ENCODE data around the gene POMT2.

The POMT2 gene

DNA sequence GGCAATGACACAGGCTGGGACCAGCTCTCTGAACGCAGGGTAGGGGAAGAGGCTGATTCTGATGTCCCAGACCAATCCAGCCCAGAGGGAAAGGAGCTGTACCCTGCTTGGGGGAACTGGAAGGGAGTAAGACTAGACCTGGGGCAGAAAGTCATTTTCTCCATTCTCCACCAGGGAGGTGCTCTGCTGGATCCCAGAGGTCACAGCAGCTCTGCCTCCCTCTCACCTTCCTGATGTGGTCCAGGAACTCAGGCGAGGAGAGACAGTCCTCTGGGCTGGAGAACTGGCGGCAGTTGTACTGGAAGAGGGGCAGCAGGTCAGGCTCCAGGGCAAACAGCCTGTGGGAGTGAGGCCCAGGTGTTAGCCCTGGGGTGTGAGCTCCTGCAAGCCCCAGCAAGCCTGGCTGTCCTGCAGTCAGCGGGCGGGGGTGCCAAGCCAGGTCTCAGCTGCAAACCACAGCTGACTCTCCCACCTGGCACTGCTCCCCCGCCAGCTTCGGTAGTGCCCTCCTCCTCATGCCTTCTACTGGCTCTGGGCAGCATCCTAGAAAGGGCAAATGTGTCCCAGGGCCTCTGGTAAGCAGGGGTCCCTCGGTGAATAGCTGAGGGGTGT, 51.6 kb downstream of the POMT2 start:
- peaks cover 12% of the 10 kb centered on the region for H3K4me1 Mint-ChIP-seq
- peaks cover 4 to 7% of the 10 kb centered on the region in 2 donors for H3K9me3 Mint-ChIP-seq
- peaks cover 72% of the 10 kb centered on the region for H3K27me3 Mint-ChIP-seq
- no peak for DNase-seq
- no peak overlapping the region for H3K4me3 Mint-ChIP-seq
- no peak overlapping the region for H3K27ac Mint-ChIP-seq
- ATAC-seq = no peak

DNA sequence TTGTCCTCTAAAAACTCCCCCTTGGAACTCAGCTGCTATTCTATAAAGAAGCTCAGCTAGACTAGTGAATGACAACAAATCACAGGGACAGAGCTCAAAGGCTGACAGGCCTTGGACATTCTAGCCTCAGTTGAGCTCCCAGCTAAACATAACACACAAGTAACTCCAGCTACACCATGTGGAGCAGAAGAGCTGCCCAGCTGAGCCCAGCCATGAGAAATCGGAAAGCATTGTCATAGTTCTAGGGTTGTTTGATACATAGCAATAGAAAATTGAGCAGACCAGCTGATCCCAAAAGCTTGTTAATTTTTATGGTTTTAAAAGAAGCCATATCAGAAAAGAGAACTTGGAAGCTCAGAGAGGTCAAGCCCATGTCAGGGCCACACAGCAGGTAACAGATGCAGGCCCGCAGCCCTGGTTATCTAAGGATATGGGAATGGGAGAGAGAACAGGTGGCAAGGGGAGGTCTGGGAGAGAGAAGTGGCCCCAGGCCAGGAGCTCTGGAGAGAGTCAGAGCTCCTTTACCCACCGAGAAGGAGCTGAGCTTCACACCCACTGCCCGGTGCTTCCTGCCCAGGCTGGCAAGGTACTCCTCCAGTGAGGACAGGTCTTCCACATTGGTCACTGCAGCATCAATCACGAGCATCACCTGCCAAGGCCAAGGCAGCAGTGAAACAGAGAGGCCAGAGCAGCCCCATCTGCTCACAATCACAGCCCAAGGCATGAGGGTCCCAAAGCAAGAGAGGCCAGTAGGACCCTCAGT, 52.6 kb downstream of the POMT2 start:
- Mint-ChIP-seq H3K4me1 (peaks cover 12% of the 10 kb centered on the region), H3K27ac (no peak overlapping the region), H3K27me3 (peaks cover 68% of the 10 kb centered on the region), H3K9me3 (peaks cover 4 to 7% of the 10 kb centered on the region in 2 donors), H3K4me3 (no peak overlapping the region)
- no peak for ATAC-seq
- DNase-seq = no peak

DNA sequence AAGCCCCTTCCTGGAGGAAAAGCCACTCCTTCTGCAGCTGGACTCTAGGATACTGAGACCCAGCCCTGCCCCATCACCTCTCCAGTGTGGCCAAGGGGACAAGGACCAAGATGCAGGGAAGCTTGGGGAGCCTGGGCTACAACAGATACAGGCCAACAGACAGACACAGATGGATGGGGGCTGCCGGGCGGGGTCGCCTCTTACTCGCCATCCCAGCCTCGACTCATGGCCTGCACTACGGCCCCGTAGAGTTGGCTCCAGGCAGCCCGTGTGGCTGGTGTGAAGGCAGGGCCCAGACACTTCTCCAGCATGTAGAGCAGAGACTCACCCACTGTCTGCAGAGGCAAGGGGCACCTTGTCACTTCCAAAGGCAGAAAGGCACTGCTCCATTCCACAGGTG, 54.3 kb downstream of the POMT2 start:
- Mint-ChIP-seq H3K4me3 (no peak overlapping the region), H3K4me1 (peaks cover 11% of the 10 kb centered on the region), H3K9me3 (peaks cover 4 to 7% of the 10 kb centered on the region in 2 donors), H3K27me3 (peaks cover 61% of the 10 kb centered on the region), H3K27ac (no peak overlapping the region)
- DNase-seq (no peak), ATAC-seq (no peak)

DNA sequence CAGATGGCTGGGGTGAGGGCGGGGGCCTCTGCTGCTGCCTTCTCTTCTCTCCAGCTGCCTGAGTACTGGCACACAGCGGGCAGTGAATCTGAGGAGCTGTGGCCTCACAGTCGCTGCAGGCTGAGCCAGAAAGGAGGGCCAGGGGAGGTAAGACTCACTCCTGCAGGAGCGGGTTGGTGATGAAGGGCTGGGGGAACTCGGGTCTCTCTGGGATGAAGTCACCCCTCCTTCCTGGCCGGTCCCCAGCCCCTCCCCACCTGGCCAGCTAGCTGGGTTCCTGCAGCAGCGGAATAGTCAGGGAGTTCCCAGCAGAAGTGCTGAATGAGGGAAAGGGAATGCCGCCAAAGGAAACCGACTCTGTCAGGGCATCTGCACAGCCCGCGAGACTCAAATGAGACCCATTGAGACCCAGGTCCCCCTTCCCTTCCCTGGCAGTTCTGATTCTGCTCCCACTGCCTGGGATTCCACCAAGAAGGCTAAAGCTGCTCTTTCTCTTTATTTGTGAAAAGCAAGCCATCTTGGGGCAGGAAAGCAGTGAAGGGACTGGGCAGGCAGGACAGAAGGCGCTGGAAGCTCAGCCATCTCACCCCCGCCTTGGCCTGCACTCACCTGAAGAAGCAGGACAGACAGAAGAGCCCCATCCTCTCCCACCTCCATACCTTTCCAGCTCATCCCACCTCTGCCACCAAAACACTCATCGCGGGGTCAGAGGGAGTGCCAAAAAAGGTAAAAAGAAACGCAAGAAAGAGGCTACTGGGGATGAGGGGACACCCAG, 54.9 kb downstream of the POMT2 start:
- Mint-ChIP-seq H3K27me3 (peaks cover 61% of the 10 kb centered on the region), H3K27ac (no peak overlapping the region), H3K4me3 (no peak overlapping the region), H3K4me1 (peaks cover 8% of the 10 kb centered on the region), H3K9me3 (peaks cover 4 to 7% of the 10 kb centered on the region in 2 donors)
- no peak for ATAC-seq
- no peak for DNase-seq

DNA sequence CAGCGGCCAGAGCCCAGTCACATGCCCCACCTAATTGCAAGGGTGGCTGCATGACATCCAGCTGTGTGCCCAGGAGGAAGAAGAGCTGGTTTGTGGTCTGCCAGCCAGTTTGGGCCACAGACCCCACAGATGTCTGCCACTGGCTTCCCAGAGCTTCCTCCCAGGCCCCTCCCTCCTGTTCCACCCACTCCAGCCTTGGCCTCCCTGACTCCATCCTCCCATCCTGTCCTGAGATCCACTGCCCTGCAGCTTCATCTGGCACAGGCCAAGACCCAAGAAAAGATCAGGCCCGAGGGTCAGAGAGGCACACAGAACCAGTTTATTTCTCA, 55.5 kb downstream of the POMT2 start:
- Mint-ChIP-seq H3K9me3 (peaks cover 4 to 7% of the 10 kb centered on the region in 2 donors), H3K27ac (no peak overlapping the region), H3K4me1 (peaks cover 5% of the 10 kb centered on the region), H3K4me3 (no peak overlapping the region), H3K27me3 (peaks cover 56% of the 10 kb centered on the region)
- no peak for DNase-seq
- ATAC-seq = no peak

DNA sequence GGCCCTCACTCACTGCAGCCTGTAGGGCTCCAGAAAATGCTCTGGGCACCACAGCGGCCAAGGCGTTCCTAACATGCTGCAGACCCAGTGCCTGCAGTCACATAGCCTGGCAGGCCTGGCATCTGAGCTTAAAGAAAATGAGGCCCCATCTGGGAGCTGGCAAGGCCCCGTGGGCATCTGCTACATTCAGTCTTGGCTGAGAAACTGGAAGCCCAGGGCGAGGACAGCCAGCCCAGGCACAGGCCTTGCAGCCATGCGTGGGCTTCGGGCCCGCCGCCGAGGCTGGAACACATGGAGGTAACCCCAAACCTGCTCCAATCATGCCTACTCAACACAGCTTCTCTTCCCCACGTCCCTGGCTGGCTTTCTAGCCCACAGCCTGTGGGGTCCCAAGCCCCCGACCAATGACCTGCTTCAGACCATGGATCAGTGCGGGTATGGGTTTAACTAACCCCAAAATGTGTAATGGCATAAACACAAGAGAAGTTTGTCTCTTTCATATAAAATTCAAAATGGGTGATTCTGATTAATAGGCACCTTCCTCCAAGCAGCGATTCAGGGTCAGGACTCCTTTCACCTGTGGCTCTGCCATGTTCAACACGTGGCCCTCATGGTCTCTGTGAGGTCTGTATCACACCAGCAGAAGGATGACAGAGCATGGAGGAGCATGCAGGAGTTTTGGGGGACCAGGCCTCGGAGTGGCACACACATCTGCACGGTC, 56.1 kb downstream of the POMT2 start:
- no peaks in the 10 kb centered on the region for H3K4me1 Mint-ChIP-seq
- H3K27me3 Mint-ChIP-seq = peaks cover 51% of the 10 kb centered on the region
- no peak overlapping the region for H3K4me3 Mint-ChIP-seq
- no peak for DNase-seq
- no peak overlapping the region for H3K27ac Mint-ChIP-seq
- H3K9me3 Mint-ChIP-seq = peaks cover 4 to 7% of the 10 kb centered on the region in 2 donors
- no peak for ATAC-seq

DNA sequence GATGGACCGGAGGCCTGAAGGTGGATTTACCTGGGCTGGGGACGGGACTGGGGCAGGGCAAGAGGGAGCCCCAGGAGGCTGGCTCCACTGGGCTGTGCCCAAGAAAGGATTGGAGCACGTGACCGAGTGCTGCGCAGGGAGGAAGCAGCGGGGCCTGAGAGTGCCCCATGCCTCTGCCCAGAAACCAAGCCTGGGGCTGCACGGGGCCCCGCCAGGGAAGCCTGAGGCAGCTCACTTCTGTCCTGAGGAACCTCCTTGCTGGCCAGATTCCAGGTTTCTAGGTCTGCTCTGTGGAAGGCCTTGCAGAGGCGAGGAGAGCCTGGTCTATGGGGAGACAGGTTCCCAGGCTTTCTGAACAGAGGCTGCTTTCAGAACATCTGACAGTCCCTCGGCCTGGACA, 60.1 kb downstream of the POMT2 start:
- no peaks in the 10 kb centered on the region for H3K4me1 Mint-ChIP-seq

DNA sequence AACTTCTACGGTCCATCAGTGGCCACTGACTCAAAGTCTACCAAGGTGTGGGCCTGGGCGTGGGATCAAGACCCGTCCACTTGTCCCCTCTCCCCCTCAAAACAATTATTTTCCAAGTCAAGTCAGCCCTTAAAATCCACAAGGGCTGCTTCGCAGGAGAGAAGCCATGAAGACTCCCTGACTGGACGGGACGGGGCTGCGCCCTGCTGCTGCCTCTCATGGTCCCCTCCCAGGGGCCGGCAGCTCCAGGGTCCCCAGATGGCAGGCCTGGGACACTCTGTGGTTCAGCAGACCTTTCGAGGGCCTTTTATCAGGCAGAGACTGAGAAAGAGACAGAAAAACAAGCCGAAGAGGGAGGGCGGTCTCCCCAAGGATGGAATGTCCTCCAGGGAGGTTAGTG, 60.5 kb downstream of the POMT2 start:
- Mint-ChIP-seq H3K4me1 (no peaks in the 10 kb centered on the region), H3K27me3 (peaks cover 24% of the 10 kb centered on the region), H3K4me3 (no peak overlapping the region), H3K27ac (no peak overlapping the region), H3K9me3 (no peaks in the 10 kb centered on the region)
- ATAC-seq = no peak
- DNase-seq = no peak

More for the DNA sequence above, 60.1 kb downstream of the POMT2 start:
- no peak overlapping the region for H3K27ac Mint-ChIP-seq
- H3K4me3 Mint-ChIP-seq = no peak overlapping the region
- H3K9me3 Mint-ChIP-seq = no peaks in the 10 kb centered on the region
- H3K27me3 Mint-ChIP-seq = peaks cover 28% of the 10 kb centered on the region
- no peak for DNase-seq
- peak; percentile 12 for ATAC-seq

DNA sequence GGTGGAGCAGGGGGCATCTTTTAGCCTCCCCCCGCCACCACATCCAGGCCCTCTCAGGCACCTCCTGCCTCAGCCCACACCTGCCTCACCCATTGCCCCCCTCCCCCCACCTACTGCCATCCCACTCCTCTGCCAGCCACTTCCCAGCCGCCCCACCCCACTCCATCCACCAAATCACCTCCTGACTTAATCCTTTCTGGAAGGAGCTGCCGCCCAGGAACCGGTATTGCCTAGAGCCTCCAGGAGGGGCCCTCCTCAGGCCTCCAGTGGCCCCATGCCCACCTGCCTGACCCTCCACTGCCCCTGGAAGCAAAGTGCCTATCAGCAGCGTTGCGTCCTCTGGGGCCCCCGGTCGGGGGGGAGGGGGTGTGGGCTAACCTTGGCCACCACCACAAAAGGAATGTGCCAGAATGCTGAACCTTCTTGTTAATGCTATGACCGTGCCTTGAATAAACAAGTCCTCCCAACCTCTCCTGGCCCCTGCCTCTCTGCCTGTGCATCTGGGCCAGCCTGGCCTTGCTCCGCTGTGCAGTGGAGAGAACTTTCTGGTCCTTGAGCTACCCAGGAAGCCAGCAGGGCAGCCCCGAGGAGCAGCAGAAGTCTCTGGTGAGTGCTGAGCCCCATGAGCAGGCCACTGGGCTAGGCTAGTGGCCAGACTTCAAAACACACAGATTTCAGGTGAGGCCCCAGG, 61.5 kb downstream of the POMT2 start:
- H3K27ac Mint-ChIP-seq = peak overlapping the region in 1 of 2 donors; percentile 64
- H3K4me3 Mint-ChIP-seq = no peak overlapping the region
- H3K4me1 Mint-ChIP-seq = no peaks in the 10 kb centered on the region
- DNase-seq (no peak), ATAC-seq (peak; percentile 28)
- peaks cover 20% of the 10 kb centered on the region for H3K27me3 Mint-ChIP-seq
- H3K9me3 Mint-ChIP-seq = no peaks in the 10 kb centered on the region

DNA sequence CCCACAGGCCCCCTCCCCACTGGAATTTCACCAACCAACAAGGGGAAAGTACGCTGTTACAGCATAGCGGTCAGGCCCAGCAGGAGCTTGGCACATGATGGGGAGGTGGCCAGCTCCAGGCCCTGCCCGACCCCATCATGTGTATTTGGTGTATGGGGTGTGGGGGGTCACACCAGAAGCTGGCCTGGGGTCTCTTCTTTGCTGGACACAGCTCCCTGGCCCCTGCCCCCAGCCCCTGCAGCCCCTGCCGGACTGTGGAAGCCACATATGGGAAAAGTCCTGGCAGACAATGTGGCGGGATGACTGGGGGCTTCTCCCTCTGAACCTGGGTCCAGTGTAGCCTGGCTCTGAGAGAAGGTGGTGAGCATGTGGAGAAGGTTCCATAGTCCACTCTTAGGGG, 62.1 kb downstream of the POMT2 start:
- DNase-seq = no peak
- Mint-ChIP-seq H3K27me3 (peaks cover 20% of the 10 kb centered on the region), H3K27ac (peak overlapping the region in 1 of 2 donors; percentile 22), H3K4me1 (no peaks in the 10 kb centered on the region), H3K9me3 (no peaks in the 10 kb centered on the region), H3K4me3 (no peak overlapping the region)
- no peak for ATAC-seq

DNA sequence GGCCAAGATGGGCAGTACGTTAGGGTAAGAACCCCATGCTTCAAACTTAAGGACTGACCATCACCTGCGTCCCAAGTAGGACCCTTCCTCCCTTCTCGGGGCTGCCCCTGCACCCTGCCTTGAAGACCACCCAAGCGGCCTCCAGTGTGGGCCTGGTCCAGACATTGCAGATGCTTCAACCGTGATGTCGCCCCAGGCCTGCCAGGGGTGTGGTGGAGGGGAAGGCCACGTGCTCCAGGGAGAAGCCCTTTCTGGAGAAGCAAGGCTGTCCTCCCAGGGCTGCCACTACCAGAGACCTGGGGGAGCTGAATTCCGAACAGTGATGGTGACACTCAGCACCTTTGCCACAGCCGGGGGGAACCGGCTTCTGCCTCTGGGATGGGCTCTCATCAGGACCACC, 63.0 kb downstream of the POMT2 start:
- Mint-ChIP-seq H3K27me3 (peaks cover 19% of the 10 kb centered on the region), H3K4me3 (no peak overlapping the region), H3K27ac (no peak overlapping the region), H3K9me3 (no peaks in the 10 kb centered on the region), H3K4me1 (no peaks in the 10 kb centered on the region)
- DNase-seq = no peak
- no peak for ATAC-seq

DNA sequence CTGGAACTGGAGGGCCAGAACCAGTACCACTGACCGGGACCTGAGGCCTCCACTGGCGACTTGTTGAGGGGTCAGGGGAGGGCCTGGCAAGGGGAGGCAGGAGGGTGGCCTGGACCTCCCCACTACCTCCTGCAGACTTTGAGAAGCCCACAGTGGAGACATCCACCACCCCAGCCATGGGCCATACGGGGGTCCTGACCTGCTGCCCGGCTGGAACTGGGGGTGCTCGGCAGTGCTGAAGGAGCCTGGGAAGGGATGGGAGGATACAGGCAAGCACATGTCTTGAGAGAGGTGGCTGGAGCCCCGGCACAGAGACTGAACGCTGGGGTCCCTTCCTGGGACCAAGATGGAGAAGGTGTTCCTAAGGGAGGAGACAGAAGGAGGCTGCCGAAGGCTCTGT, 64.0 kb downstream of the POMT2 start:
- DNase-seq (no peak), ATAC-seq (peak; percentile 14)
- Mint-ChIP-seq H3K4me1 (no peaks in the 10 kb centered on the region), H3K4me3 (no peak overlapping the region), H3K27ac (peak overlapping the region in 1 of 2 donors; percentile 32), H3K27me3 (peaks cover 13% of the 10 kb centered on the region), H3K9me3 (no peaks in the 10 kb centered on the region)

DNA sequence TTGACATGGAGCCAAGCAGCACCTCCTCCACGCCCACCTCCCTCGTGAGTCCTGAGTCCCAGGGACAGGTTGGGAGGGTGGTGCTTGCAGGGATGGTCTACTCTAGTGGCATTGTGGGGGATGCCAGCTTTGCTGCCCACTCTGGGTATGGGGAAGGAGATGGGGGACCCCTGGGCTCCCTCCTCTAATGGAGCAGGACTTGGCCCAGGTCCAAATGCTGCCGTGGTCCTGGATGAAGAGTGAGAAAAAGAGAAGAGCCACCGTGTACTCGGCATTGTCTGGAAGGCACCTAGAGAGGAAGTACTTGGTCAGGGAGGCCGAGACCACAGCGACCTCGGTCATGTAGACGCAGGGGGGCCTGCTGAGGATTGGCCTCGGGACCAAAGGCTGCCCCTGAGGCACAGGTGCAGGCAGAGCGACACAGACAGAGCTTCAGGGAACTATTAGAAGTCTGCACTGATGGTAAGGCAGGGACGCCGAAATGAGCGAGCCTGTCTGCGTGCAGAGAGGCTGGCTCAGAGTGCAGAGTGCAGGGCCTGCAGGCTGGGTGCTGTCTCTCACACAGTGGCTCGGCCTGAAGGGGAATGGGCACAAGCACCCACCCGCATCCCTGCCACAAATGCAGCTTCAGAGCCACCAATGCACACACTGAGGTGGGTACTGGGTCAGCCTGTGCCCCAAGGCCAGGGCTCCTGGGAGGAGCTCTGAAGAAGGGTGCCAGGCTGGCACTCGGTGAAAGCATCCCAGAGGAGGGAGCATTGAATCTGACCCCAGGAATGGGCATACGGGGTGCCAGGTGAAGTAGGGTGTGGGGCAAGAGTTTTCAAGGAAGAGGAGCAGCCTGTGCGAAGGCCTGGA, 67.1 kb downstream of the POMT2 start:
- Mint-ChIP-seq H3K9me3 (no peaks in the 10 kb centered on the region), H3K27me3 (peaks cover 5% of the 10 kb centered on the region), H3K27ac (no peak overlapping the region), H3K4me3 (no peak overlapping the region), H3K4me1 (no peaks in the 10 kb centered on the region)
- DNase-seq (no peak), ATAC-seq (no peak)

DNA sequence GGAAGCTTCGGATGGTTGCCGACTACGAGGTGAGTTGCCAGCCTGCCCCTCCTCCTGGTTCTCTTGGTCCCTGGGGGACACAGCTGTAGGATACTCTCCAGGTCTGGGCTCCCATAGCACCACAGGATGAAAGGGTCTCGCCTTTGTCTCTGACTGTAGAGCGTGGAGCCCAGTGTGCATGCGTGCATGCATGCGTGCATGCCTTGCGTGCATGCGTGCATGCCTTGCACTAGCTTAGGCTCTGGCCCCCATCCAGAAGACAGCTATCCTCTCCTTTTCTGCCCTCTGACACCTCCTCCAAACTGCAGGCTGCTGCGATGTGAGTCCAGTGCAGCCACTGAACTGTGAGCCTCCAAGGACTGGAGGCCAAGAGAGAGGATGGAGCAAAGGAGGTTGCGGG, 68.8 kb downstream of the POMT2 start:
- Mint-ChIP-seq H3K27me3 (peaks cover 5% of the 10 kb centered on the region), H3K4me1 (no peaks in the 10 kb centered on the region)

More for the DNA sequence above, 68.8 kb downstream of the POMT2 start:
- ATAC-seq (no peak), DNase-seq (no peak)
- Mint-ChIP-seq H3K4me3 (no peak overlapping the region), H3K27ac (no peak overlapping the region), H3K9me3 (no peaks in the 10 kb centered on the region)

All from stimulated activated naive CD8-positive, alpha-beta T cell treated with anti-CD3 and anti-CD28 coated beads, Interleukin-15, amount 100 ng/mL, for 72 hours (primary cell).